HG03039 (cell line): ENCODE results near the gene CDC42EP3.

Experiments
- ATAC-seq: cut with Tn5 transposase; IDR thresholded peaks from one replicate; pipeline ENCODE4 v1.9.1; 2021; ENCODE audit warnings: mild to moderate bottlenecking, moderate library complexity; ENCODE audit not compliant: unreplicated experiment

CDC42EP3 gene

GRCh38 chr2:37671009-37671815 is at the start of gene CDC42EP3:
Gene CDC42EP3 (minus strand): TSS chr2:37671642. CDS start chr2:37646587, 25,055 bp downstream.
- ATAC-seq, result peak; percentile 41

- no peak for ATAC-seq
Observed at GRCh38 chr2:37721201-37721560, 49.7 kb upstream of the CDC42EP3 start.

GRCh38 chr2:37720533-37721200 is 49.2 kb upstream of the CDC42EP3 start:
- ATAC-seq, result no peak

- ATAC-seq, result no peak
Observed at GRCh38 chr2:37718515-37719161, 47.2 kb upstream of the CDC42EP3 start.

GRCh38 chr2:37713258-37713700 is 41.8 kb upstream of the CDC42EP3 start:
- no peak for ATAC-seq

- no peak for ATAC-seq
Observed at GRCh38 chr2:37711831-37712230, 40.4 kb upstream of the CDC42EP3 start.

GRCh38 chr2:37711308-37711731 is 39.9 kb upstream of the CDC42EP3 start:
- ATAC-seq, result no peak

- no peak for ATAC-seq
Observed at GRCh38 chr2:37709111-37709510, 37.7 kb upstream of the CDC42EP3 start.

GRCh38 chr2:37708146-37708545 is 36.7 kb upstream of the CDC42EP3 start:
- ATAC-seq, result no peak

GRCh38 chr2:37707393-37707792 is 36.0 kb upstream of the CDC42EP3 start:
- ATAC-seq, result no peak

- no peak for ATAC-seq
Observed at GRCh38 chr2:37706334-37707183, 35.1 kb upstream of the CDC42EP3 start.

- ATAC-seq, result no peak
Observed at GRCh38 chr2:37705191-37705590, 33.7 kb upstream of the CDC42EP3 start.

- no peak for ATAC-seq
Observed at GRCh38 chr2:37698931-37699481, 27.6 kb upstream of the CDC42EP3 start.

GRCh38 chr2:37695336-37695735 is 23.9 kb upstream of the CDC42EP3 start:
- no peak for ATAC-seq

- ATAC-seq, result no peak
Observed at GRCh38 chr2:37692711-37693110, 21.3 kb upstream of the CDC42EP3 start.

GRCh38 chr2:37689751-37690150 is 18.3 kb upstream of the CDC42EP3 start:
- ATAC-seq, result no peak

- ATAC-seq, result no peak
Observed at GRCh38 chr2:37688771-37689468, 17.5 kb upstream of the CDC42EP3 start.

- no peak for ATAC-seq
Observed at GRCh38 chr2:37686792-37687526, 15.5 kb upstream of the CDC42EP3 start.

GRCh38 chr2:37684809-37685208 is 13.4 kb upstream of the CDC42EP3 start:
- ATAC-seq, result no peak
